ENCODE results near the gene ARHGAP18.

GRCh38 chr6:129592516-129593232 is 117.3 kb downstream of the ARHGAP18 start:
- TF ChIP-seq GABPA (IDR thresholded peaks at IDR 0.05 in 1 of 2, conservative IDR thresholded peaks at IDR 0.05 in 1 of 2), result no peak
- TF ChIP-seq CTCF (IDR thresholded peaks at IDR 0.05; ENCODE audit: low read depth, low read length, missing input control), result no peak
- no peak for TF ChIP-seq YY1 (IDR thresholded peaks at IDR 0.05)
- TF ChIP-seq REST (IDR thresholded peaks at IDR 0.05), result no peak
- TF ChIP-seq HNF4G (IDR thresholded peaks at IDR 0.05), result no peak

Data from liver (tissue), 3 donors.